OCI-LY7 (cell line): ENCODE measurements around the gene MYCBPAP. TPM values are rescaled to one million over a fixed set of nuclear protein-coding genes. Genes with fewer than 3 reads are reported as not detected.

Experiments
- BruUV-seq: library from RNA; stranded (reverse); fragments of 400-500 nt; replicated peaks from 2 replicates; lab custom pipeline; 2021; lab: Mats Ljungman, UMichigan
- CTCF ChIA-PET: fragments of 300-600 bp; sonication (Branson Sonifier 250); formaldehyde crosslinking; loops from one replicate; lab custom pipeline; 2022; ENCODE audit warnings: antibody characterized with exemption; ENCODE audit not compliant: unreplicated experiment; lab: Charles Lee
- POLR2A ChIA-PET: fragments of 300-600 bp; sonication (Branson Sonifier 250); formaldehyde crosslinking; loops from one replicate; lab custom pipeline; 2022; ENCODE audit warnings: antibody characterized with exemption; lab: Charles Lee
- DNase-seq: peaks from one replicate; pipeline ENCODE4 v3.0.0-alpha.2; 2015; ENCODE audit warnings: low spot score
- H2AFZ ChIP-seq: fragments of 200-600 bp; sonication (generic), shearing (Covaris generic); 2 replicates; pipeline ENCODE4 v1.6.1; 2014; ENCODE audit warnings: mild to moderate bottlenecking, antibody characterized with exemption, low read length, moderate library complexity
- H3K27ac ChIP-seq: fragments of 200-600 bp; sonication (generic); 2 replicates; pipeline ENCODE4 v1.5.1; 2014; ENCODE audit warnings: mixed run types, low read depth, mild to moderate bottlenecking, moderate library complexity, low read length, inconsistent platforms; ENCODE audit not compliant: poor library complexity, severe bottlenecking
- H3K36me3 ChIP-seq: fragments of 200-600 bp; sonication (generic); 2 replicates; pipeline ENCODE4 v1.6.1; 2014; ENCODE audit warnings: mild to moderate bottlenecking, antibody characterized with exemption, low read length, moderate library complexity, mixed read lengths; ENCODE audit not compliant: insufficient read depth
- H3K4me1 ChIP-seq: fragments of 200-600 bp; sonication (generic); 2 replicates; pipeline ENCODE4 v1.5.1; 2014; ENCODE audit warnings: mild to moderate bottlenecking, low read length; ENCODE audit not compliant: insufficient read depth, poor library complexity, severe bottlenecking
- H3K4me2 ChIP-seq: fragments of 200-600 bp; sonication (generic); 2 replicates; pipeline ENCODE4 v1.6.1; 2014; ENCODE audit warnings: mild to moderate bottlenecking, low read length
- H3K4me3 ChIP-seq: fragments of 200-600 bp; sonication (generic); 2 replicates; pipeline ENCODE4 v1.5.1; 2014; ENCODE audit warnings: mild to moderate bottlenecking, low read depth, low read length; ENCODE audit not compliant: poor library complexity, severe bottlenecking
- H3K79me2 ChIP-seq: fragments of 200-600 bp; sonication (generic); 2 replicates; pipeline ENCODE4 v1.6.1; 2016; ENCODE audit warnings: low read depth, mild to moderate bottlenecking, low read length, moderate library complexity, mixed read lengths; ENCODE audit not compliant: insufficient read depth
- H3K9me2 ChIP-seq: fragments of 200-600 bp; sonication (generic); 2 replicates; pipeline ENCODE4 v1.6.1; 2016; ENCODE audit warnings: mild to moderate bottlenecking, low read length, mixed read lengths; ENCODE audit not compliant: insufficient read depth
- H3K9me3 ChIP-seq: fragments of 200-600 bp; sonication (generic); 2 replicates; pipeline ENCODE4 v1.6.1; 2014; ENCODE audit warnings: mild to moderate bottlenecking, mixed run types, low read length, mixed read lengths
- H4K20me1 ChIP-seq: fragments of 200-600 bp; sonication (generic); 2 replicates; pipeline ENCODE4 v1.6.1; 2014; ENCODE audit warnings: mild to moderate bottlenecking, antibody characterized with exemption, low read length, moderate library complexity, mixed read lengths; ENCODE audit not compliant: insufficient read depth
- CTCF ChIP-seq: fragments of 200-600 bp; sonication (generic); conservative IDR thresholded peaks from 2 replicates; pipeline ENCODE4 v1.5.1; 2014; ENCODE audit warnings: mild to moderate bottlenecking, antibody characterized with exemption, low read length, moderate library complexity, mixed read lengths
- EZH2phosphoT487 ChIP-seq: fragments of 200-600 bp; sonication (generic); IDR thresholded peaks from 2 replicates; pipeline ENCODE4 v1.6.1; 2018; ENCODE audit warnings: low read depth, borderline replicate concordance, mild to moderate bottlenecking, mixed run types, antibody characterized with exemption, low read length, moderate library complexity, mixed read lengths
- intact Hi-C: fragments of 100-400 bp; cut with micrococcal nuclease; formaldehyde crosslinking; loops from one replicate; pipeline ENCODE4 v1.10.0; 2022; ENCODE audit not compliant: unreplicated experiment
- total RNA-seq, 2 experiments: library from RNA; depleted of rRNA in 1 of 2; stranded (reverse); fragments of >200 nt in 1 of 2; shearing (Covaris generic) in 1 of 2; gene quantifications; 2 replicates each; pipeline ENCODE4 v1.2.3, GENCODE V29; 2014 to 2022

The MYCBPAP gene
- total RNA-seq, 2 experiments from 2014 or later = 5.0 to 6.8 TPM

- no peaks in the 10 kb centered on the region for H3K79me2 ChIP-seq
- TF ChIP-seq EZH2phosphoT487 = no peak
- no peak for TF ChIP-seq CTCF
- no peak overlapping the region for H3K27ac ChIP-seq
- H3K4me1 ChIP-seq = no peaks in the 10 kb centered on the region
- H2AFZ ChIP-seq = no peak overlapping the region
- no peaks in the 10 kb centered on the region for H3K36me3 ChIP-seq
- no TSS peak for BruUV-seq
- ChIA-PET CTCF (no interaction called here), POLR2A (interaction anchor here (0.6 kb wide), 2 partner anchors 11 to 13 kb away, joined by 3 read pairs; no protein-coding TSS in a partner anchor)
- no peak overlapping the region for H3K4me3 ChIP-seq
- no peak for DNase-seq
- peaks cover 4% of the 10 kb centered on the region; the same call in 1 of the 2 replicates for H3K9me3 ChIP-seq
- H3K4me2 ChIP-seq = no peak overlapping the region
- intact Hi-C loops = no loop called here
- no peaks in the 10 kb centered on the region for H3K9me2 ChIP-seq
- no peaks in the 10 kb centered on the region for H4K20me1 ChIP-seq
Observed at GRCh38 chr17:50495217-50495823, 12.9 kb upstream of the MYCBPAP start.

- Histone ChIP-seq H3K9me3 (peaks cover 4% of the 10 kb centered on the region; the same call in 1 of the 2 replicates), H3K4me3 (no peak overlapping the region), H3K4me2 (no peak overlapping the region), H4K20me1 (no peaks in the 10 kb centered on the region), H2AFZ (no peak overlapping the region), H3K4me1 (no peaks in the 10 kb centered on the region), H3K27ac (no peak overlapping the region), H3K9me2 (no peaks in the 10 kb centered on the region), H3K79me2 (no peaks in the 10 kb centered on the region), H3K36me3 (no peaks in the 10 kb centered on the region)
- intact Hi-C loops = loop anchor here (2.0 kb wide), 1 partner anchor 13 kb away; no protein-coding TSS in a partner anchor
- no peak for DNase-seq
- ChIA-PET CTCF (no interaction called here), POLR2A (interaction anchor here (0.6 to 0.7 kb wide), 2 partner anchors 9 to 14 kb away, joined by 3 to 5 read pairs; no protein-coding TSS in a partner anchor)
- TF ChIP-seq CTCF (no peak), EZH2phosphoT487 (no peak)
- no TSS peak for BruUV-seq
Observed at GRCh38 chr17:50495918-50496317, 12.3 kb upstream of the MYCBPAP start.
